OCI-LY7 (cell line): ENCODE results near the gene HTT. TPM values are rescaled to one million over a fixed set of nuclear protein-coding genes. Genes with fewer than 3 reads are reported as not detected.
A peak's percentile ranks its signal among the peaks of the same experiment; 100 is the strongest.
"Not testable (repeated sequence)": the region's sequence is repeated elsewhere in the genome, so short reads cannot be mapped to it uniquely, and the experiment has no call there.

Experiments
- BruUV-seq: library from RNA; stranded (reverse); fragments of 400-500 nt; replicated peaks from 2 replicates; lab custom pipeline; 2021; lab: Mats Ljungman, UMichigan
- CTCF ChIA-PET: fragments of 300-600 bp; sonication (Branson Sonifier 250); formaldehyde crosslinking; loops from one replicate; lab custom pipeline; 2022; ENCODE audit warnings: antibody characterized with exemption; ENCODE audit not compliant: unreplicated experiment; lab: Charles Lee
- POLR2A ChIA-PET: fragments of 300-600 bp; sonication (Branson Sonifier 250); formaldehyde crosslinking; loops from one replicate; lab custom pipeline; 2022; ENCODE audit warnings: antibody characterized with exemption; lab: Charles Lee
- DNase-seq: peaks from one replicate; pipeline ENCODE4 v3.0.0-alpha.2; 2015; ENCODE audit warnings: low spot score
- H2AFZ ChIP-seq: fragments of 200-600 bp; sonication (generic), shearing (Covaris generic); 2 replicates; pipeline ENCODE4 v1.6.1; 2014; ENCODE audit warnings: mild to moderate bottlenecking, antibody characterized with exemption, low read length, moderate library complexity
- H3K27ac ChIP-seq: fragments of 200-600 bp; sonication (generic); 2 replicates; pipeline ENCODE4 v1.5.1; 2014; ENCODE audit warnings: mixed run types, low read depth, mild to moderate bottlenecking, moderate library complexity, low read length, inconsistent platforms; ENCODE audit not compliant: poor library complexity, severe bottlenecking
- H3K36me3 ChIP-seq: fragments of 200-600 bp; sonication (generic); 2 replicates; pipeline ENCODE4 v1.6.1; 2014; ENCODE audit warnings: mild to moderate bottlenecking, antibody characterized with exemption, low read length, moderate library complexity, mixed read lengths; ENCODE audit not compliant: insufficient read depth
- H3K4me1 ChIP-seq: fragments of 200-600 bp; sonication (generic); 2 replicates; pipeline ENCODE4 v1.5.1; 2014; ENCODE audit warnings: mild to moderate bottlenecking, low read length; ENCODE audit not compliant: insufficient read depth, poor library complexity, severe bottlenecking
- H3K4me2 ChIP-seq: fragments of 200-600 bp; sonication (generic); 2 replicates; pipeline ENCODE4 v1.6.1; 2014; ENCODE audit warnings: mild to moderate bottlenecking, low read length
- H3K4me3 ChIP-seq: fragments of 200-600 bp; sonication (generic); 2 replicates; pipeline ENCODE4 v1.5.1; 2014; ENCODE audit warnings: mild to moderate bottlenecking, low read depth, low read length; ENCODE audit not compliant: poor library complexity, severe bottlenecking
- H3K79me2 ChIP-seq: fragments of 200-600 bp; sonication (generic); 2 replicates; pipeline ENCODE4 v1.6.1; 2016; ENCODE audit warnings: low read depth, mild to moderate bottlenecking, low read length, moderate library complexity, mixed read lengths; ENCODE audit not compliant: insufficient read depth
- H3K9me2 ChIP-seq: fragments of 200-600 bp; sonication (generic); 2 replicates; pipeline ENCODE4 v1.6.1; 2016; ENCODE audit warnings: mild to moderate bottlenecking, low read length, mixed read lengths; ENCODE audit not compliant: insufficient read depth
- H3K9me3 ChIP-seq: fragments of 200-600 bp; sonication (generic); 2 replicates; pipeline ENCODE4 v1.6.1; 2014; ENCODE audit warnings: mild to moderate bottlenecking, mixed run types, low read length, mixed read lengths
- H4K20me1 ChIP-seq: fragments of 200-600 bp; sonication (generic); 2 replicates; pipeline ENCODE4 v1.6.1; 2014; ENCODE audit warnings: mild to moderate bottlenecking, antibody characterized with exemption, low read length, moderate library complexity, mixed read lengths; ENCODE audit not compliant: insufficient read depth
- EZH2phosphoT487 ChIP-seq: fragments of 200-600 bp; sonication (generic); IDR thresholded peaks from 2 replicates; pipeline ENCODE4 v1.6.1; 2018; ENCODE audit warnings: low read depth, borderline replicate concordance, mild to moderate bottlenecking, mixed run types, antibody characterized with exemption, low read length, moderate library complexity, mixed read lengths
- intact Hi-C: fragments of 100-400 bp; cut with micrococcal nuclease; formaldehyde crosslinking; loops from one replicate; pipeline ENCODE4 v1.10.0; 2022; ENCODE audit not compliant: unreplicated experiment
- total RNA-seq, 2 experiments: library from RNA; depleted of rRNA in 1 of 2; stranded (reverse); fragments of >200 nt in 1 of 2; shearing (Covaris generic) in 1 of 2; gene quantifications; 2 replicates each; pipeline ENCODE4 v1.2.3, GENCODE V29; 2014 to 2022
- TF ChIP-seq, protein P1 (sequence below): fragments of 200-600 bp; sonication (generic); conservative IDR thresholded peaks from 2 replicates; pipeline ENCODE4 v1.5.1; 2014; ENCODE audit warnings: mild to moderate bottlenecking, antibody characterized with exemption, low read length, moderate library complexity, mixed read lengths

HTT gene
- total RNA-seq, 2 experiments from 2014 or later, result 36.4 to 91.3 TPM

DNA sequence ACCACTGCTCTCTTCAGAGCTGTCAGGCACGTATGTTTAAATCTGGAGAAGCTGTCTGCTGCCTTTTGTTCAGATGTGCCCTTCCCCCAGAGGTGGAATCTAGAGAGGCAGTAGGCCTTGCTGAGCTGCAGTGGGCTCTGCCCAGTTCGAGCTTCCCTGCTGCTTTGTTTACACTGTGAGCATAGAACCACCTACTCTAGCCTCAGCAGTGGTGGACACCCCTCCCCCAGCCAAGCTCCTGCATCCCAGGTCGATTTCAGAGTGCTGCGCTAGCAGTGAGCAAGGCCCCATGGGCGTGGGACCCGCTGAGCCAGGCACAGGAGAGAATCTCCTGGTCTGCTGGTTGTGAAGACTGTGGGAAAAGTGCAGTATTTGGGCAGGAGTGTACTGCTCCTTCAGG, 92.0 kb downstream of the HTT start:
- H4K20me1 ChIP-seq, intact Hi-C loops, H3K9me3 ChIP-seq, H3K4me3 ChIP-seq, H3K27ac ChIP-seq, BruUV-seq, H3K79me2 ChIP-seq, DNase-seq, POLR2A ChIA-PET, H3K4me1 ChIP-seq, H3K9me2 ChIP-seq, H2AFZ ChIP-seq, H3K4me2 ChIP-seq, CTCF ChIA-PET: not testable (repeated sequence)
- peaks cover 77% of the 10 kb centered on the region for H3K36me3 ChIP-seq

DNA sequence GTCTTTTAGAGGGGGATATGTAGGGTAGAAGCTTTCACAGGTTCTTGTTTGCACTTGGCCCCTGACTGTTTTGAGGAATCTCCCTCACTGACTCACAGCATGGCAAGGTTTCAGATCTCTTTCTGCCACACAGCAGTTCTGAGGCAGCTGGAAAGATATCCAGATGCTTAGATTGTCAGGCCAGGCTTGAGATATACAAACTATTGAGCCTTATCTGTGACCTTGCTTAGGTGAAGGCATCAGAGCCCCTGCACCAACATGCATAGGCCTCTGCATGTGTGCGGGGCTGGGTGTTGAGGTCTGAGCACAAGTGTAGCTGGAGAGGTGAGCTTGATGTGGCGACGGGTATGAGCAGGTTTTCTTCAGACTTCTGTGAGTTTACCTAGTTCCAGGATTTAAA, 93.5 kb downstream of the HTT start:
- peaks cover 79% of the 10 kb centered on the region for H3K36me3 ChIP-seq
- POLR2A ChIA-PET, result no interaction called here
- TF ChIP-seq EZH2phosphoT487, result no peak
- TF ChIP-seq, protein P1, sequence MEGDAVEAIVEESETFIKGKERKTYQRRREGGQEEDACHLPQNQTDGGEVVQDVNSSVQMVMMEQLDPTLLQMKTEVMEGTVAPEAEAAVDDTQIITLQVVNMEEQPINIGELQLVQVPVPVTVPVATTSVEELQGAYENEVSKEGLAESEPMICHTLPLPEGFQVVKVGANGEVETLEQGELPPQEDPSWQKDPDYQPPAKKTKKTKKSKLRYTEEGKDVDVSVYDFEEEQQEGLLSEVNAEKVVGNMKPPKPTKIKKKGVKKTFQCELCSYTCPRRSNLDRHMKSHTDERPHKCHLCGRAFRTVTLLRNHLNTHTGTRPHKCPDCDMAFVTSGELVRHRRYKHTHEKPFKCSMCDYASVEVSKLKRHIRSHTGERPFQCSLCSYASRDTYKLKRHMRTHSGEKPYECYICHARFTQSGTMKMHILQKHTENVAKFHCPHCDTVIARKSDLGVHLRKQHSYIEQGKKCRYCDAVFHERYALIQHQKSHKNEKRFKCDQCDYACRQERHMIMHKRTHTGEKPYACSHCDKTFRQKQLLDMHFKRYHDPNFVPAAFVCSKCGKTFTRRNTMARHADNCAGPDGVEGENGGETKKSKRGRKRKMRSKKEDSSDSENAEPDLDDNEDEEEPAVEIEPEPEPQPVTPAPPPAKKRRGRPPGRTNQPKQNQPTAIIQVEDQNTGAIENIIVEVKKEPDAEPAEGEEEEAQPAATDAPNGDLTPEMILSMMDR, result no peak
- no peaks in the 10 kb centered on the region for H3K4me1 ChIP-seq
- BruUV-seq, result no TSS peak
- H4K20me1 ChIP-seq, result no peaks in the 10 kb centered on the region
- no peak overlapping the region for H2AFZ ChIP-seq
- no peak overlapping the region for H3K4me3 ChIP-seq
- H3K27ac ChIP-seq, result no peak overlapping the region
- CTCF ChIA-PET, result no interaction called here
- H3K79me2 ChIP-seq, result no peaks in the 10 kb centered on the region
- no peaks in the 10 kb centered on the region for H3K9me3 ChIP-seq
- no peaks in the 10 kb centered on the region for H3K9me2 ChIP-seq
- H3K4me2 ChIP-seq, result no peak overlapping the region
- intact Hi-C loops, result no loop called here
- peak; percentile 4 for DNase-seq

DNA sequence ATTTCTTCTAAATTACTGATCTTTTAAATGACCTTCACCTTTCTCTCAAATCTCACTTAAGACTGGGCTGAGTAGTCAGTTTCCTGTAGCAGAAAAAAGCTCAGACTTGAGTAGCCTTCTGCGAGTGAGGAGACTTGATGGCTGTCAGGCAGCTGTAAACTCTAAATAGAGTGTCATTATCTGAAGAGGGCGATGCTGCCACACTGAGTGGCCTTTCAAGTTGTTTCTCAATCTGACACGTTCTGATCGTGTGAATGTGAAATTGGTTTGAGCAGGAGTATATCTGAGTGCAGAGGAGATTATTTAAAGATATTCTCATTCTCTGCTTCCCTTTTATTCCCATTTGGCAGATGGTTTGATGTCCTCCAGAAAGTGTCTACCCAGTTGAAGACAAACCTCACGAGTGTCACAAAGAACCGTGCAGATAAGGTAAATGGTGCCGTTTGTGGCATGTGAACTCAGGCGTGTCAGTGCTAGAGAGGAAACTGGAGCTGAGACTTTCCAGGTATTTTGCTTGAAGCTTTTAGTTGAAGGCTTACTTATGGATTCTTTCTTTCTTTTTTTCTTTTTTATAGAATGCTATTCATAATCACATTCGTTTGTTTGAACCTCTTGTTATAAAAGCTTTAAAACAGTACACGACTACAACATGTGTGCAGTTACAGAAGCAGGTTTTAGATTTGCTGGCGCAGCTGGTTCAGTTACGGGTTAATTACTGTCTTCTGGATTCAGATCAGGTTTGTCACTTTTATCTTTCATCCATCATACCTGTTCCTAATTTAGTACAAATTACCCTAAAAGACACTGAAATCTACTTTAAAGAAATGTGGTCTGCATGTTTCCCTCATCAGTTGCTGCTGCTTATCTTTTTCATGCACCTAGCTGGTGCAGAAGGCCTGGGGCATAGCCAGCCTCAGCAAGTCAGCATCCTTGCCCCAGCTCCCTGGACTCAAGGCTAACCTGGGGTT, 100.2 kb downstream of the HTT start:
- H4K20me1 ChIP-seq, result no peaks in the 10 kb centered on the region
- no peak overlapping the region for H3K4me2 ChIP-seq
- no peak for DNase-seq
- intact Hi-C loops, result no loop called here
- ChIA-PET CTCF (no interaction called here), POLR2A (interaction anchor here (0.6 kb wide), 1 partner anchor 91 kb away, joined by 3 read pairs; no protein-coding TSS in a partner anchor)
- TF ChIP-seq, protein P1, result no peak
- no peak for TF ChIP-seq EZH2phosphoT487
- H3K9me3 ChIP-seq, result no peaks in the 10 kb centered on the region
- no TSS peak for BruUV-seq
- H3K79me2 ChIP-seq, result no peaks in the 10 kb centered on the region
- H3K27ac ChIP-seq, result no peak overlapping the region
- no peaks in the 10 kb centered on the region for H3K9me2 ChIP-seq
- no peak overlapping the region for H2AFZ ChIP-seq
- peaks cover 92% of the 10 kb centered on the region for H3K36me3 ChIP-seq
- H3K4me1 ChIP-seq, result no peaks in the 10 kb centered on the region
- no peak overlapping the region for H3K4me3 ChIP-seq
